Measurements from ENCODE around the gene BRINP1. TPM values are rescaled to one million over a fixed set of nuclear protein-coding genes. Genes with fewer than 3 reads are reported as not detected.

The BRINP1 gene
- total and polyA plus RNA-seq, 8 donors, result 0.09 to 0.70 (median 0.15) TPM; not detected in 1

GRCh38 chr9:119126040-119126439 is 243.2 kb downstream of the BRINP1 start:
- intact Hi-C loops (cut with DNase I), result no loop called here
- Histone ChIP-seq H3K36me3 (no peaks in the 10 kb centered on the region), H3K9me3 (no peaks in the 10 kb centered on the region), H3K27ac (no peak overlapping the region), H3K27me3 (no peaks in the 10 kb centered on the region), H3K4me1 (no peaks in the 10 kb centered on the region), H3K4me3 (no peak overlapping the region)
- no peak for ATAC-seq
- DNase-seq, result no peak
- TF ChIP-seq CTCF (IDR thresholded peaks at IDR 0.05), result no peak

GRCh38 chr9:119121899-119122298 is 247.3 kb downstream of the BRINP1 start:
- no peak for TF ChIP-seq CTCF (IDR thresholded peaks at IDR 0.05)
- intact Hi-C loops (cut with DNase I), result no loop called here
- Histone ChIP-seq H3K36me3 (no peaks in the 10 kb centered on the region), H3K4me1 (no peaks in the 10 kb centered on the region), H3K4me3 (no peak overlapping the region), H3K27ac (no peak overlapping the region), H3K27me3 (no peaks in the 10 kb centered on the region), H3K9me3 (no peaks in the 10 kb centered on the region)
- ATAC-seq (no peak), DNase-seq (no peak)

- H3K36me3 ChIP-seq, result no peaks in the 10 kb centered on the region
- intact Hi-C loops (cut with DNase I), result no loop called here
- H3K4me1 ChIP-seq, result no peaks in the 10 kb centered on the region
- H3K27me3 ChIP-seq, result no peaks in the 10 kb centered on the region
- DNase-seq (no peak), ATAC-seq (peak; percentile 60)
- no peak for TF ChIP-seq CTCF (IDR thresholded peaks at IDR 0.05)
- H3K27ac ChIP-seq, result no peak overlapping the region
- H3K9me3 ChIP-seq, result no peaks in the 10 kb centered on the region
- no peak overlapping the region for H3K4me3 ChIP-seq
These were observed 251.8 kb downstream of the BRINP1 start for GRCh38 chr9:119117409-119117808.

All from left lung (tissue), 10 donors.